Measurements from ENCODE around the gene CCNY.

Gene CCNY

DNA sequence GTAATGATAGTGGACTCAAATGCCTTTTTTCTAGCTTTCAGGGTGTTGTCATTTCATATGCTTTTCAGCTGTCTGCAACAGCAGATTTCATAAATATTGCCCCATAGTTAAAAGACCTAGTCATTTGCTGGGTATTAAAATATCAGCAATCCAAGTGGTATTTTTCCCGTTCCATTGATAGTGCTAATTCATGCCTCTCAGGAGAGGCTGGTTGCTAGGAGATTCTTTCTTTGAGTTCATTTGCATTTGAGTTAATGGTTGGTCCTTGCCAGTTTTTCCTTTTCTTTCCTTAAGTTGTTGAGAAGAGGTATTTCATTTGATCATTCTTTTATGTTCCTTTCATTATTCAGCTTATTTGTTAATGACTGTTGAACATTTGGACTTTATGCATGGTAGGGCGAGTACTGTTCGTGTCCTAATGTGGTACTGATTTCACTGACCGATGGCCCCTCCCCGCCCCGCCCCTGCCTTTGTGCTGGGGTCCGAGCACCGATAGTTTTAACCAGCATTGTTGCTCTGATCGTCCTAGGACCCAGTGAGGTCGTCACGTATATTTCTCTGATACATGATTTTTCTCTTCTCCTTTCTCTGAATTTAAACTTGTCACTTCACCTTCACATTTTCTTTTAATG, 128.6 kb downstream of the CCNY start:
- Histone ChIP-seq H3K27me3 (ENCODE audit: control insufficient read depth in 3 of 3, insufficient read depth in 3 of 3, low read depth in 1 of 3, low read length in 3 of 3) (no peaks in the 10 kb centered on the region), H2BK5ac (ENCODE audit: low read length) (no peak overlapping the region), H3K18ac (ENCODE audit: low read length) (no peak overlapping the region), H3K4me1 (ENCODE audit: control insufficient read depth in 2 of 2, insufficient read depth in 1 of 2, low read depth in 1 of 2, low read length in 2 of 2) (peaks cover 32 to 43% of the 10 kb centered on the region in 2 donors), H3K14ac (ENCODE audit: low read length) (no peak overlapping the region), H3K27ac (replicated peaks; ENCODE audit: low read length) (no peak overlapping the region), H3K9me3 (replicated peaks in 1 of 2; ENCODE audit: control insufficient read depth in 2 of 2, insufficient read depth in 1 of 2, low read depth in 1 of 2, low read length in 2 of 2) (no peaks in the 10 kb centered on the region), H2AFZ (ENCODE audit: low read length) (peak overlapping the region; percentile 20), H3K4ac (ENCODE audit: low read length) (no peak overlapping the region), H3K4me2 (ENCODE audit: insufficient read depth, low read length, poor library complexity, severe bottlenecking) (peak overlapping the region; percentile 28), H3K4me3 (ENCODE audit: low read length in 2 of 2) (peak overlapping the region in 1 of 2 donors; percentile 38), H3K79me1 (ENCODE audit: low read depth, low read length) (peaks cover 2% of the 10 kb centered on the region), H3K9ac (ENCODE audit: low read depth, low read length, poor library complexity) (no peak overlapping the region), H4K91ac (ENCODE audit: low read depth, low read length, poor library complexity) (no peak overlapping the region), H3K36me3 (replicated peaks in 1 of 2; ENCODE audit: control insufficient read depth in 2 of 2, insufficient read depth in 2 of 2, low read length in 2 of 2) (no peaks in the 10 kb centered on the region), H2BK12ac (ENCODE audit: low read length) (no peak overlapping the region), H4K8ac (ENCODE audit: low read depth, low read length) (no peak overlapping the region), H2BK120ac (ENCODE audit: low read depth, low read length) (no peak overlapping the region), H2AK5ac (ENCODE audit: low read depth, low read length) (no peak overlapping the region), H2BK15ac (ENCODE audit: low read length) (no peak overlapping the region), H3K23ac (ENCODE audit: low read depth, low read length, poor library complexity) (no peak overlapping the region)
- no CpG with 5 or more reads among the region's 11 CpGs for WGBS, 2 donors (ENCODE audit: extremely low coverage in 2 of 2, insufficient read length in 2 of 2, insufficient replicate concordance in 1 of 2)
- peak; percentile 41 for DNase-seq (ENCODE audit: low spot score)

DNA sequence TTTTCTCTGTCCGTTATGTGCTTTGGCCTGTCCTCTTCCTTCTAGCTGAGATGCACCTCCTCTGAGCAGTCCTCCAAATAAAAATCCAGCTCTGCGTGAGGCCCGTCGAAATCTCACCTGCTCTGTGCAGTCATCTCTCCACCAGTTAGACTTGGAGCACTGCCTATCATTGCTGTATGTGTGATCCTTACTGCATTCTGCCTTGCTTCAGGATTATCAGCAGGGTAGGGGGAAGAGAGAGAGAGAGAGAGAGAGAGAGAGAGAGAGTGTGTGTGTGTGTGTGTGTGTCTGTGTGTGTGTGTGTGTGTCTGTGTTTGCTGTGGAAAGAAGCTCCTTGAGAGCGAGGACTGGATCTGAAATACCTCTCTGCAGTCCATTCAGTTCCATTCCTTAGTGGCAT, 129.4 kb downstream of the CCNY start:
- no peaks in the 10 kb centered on the region for H3K36me3 ChIP-seq (replicated peaks in 1 of 2; ENCODE audit: control insufficient read depth in 2 of 2, insufficient read depth in 2 of 2, low read length in 2 of 2)
- H2AFZ ChIP-seq (ENCODE audit: low read length) = no peak overlapping the region
- H3K9ac ChIP-seq (ENCODE audit: low read depth, low read length, poor library complexity) = no peak overlapping the region
- H3K4me2 ChIP-seq (ENCODE audit: insufficient read depth, low read length, poor library complexity, severe bottlenecking) = peak overlapping the region; percentile 14
- H3K79me1 ChIP-seq (ENCODE audit: low read depth, low read length) = peaks cover 2% of the 10 kb centered on the region
- no CpG with 5 or more reads among the region's 5 CpGs for WGBS, 2 donors (ENCODE audit: extremely low coverage in 2 of 2, insufficient read length in 2 of 2, insufficient replicate concordance in 1 of 2)
- H2BK12ac ChIP-seq (ENCODE audit: low read length) = no peak overlapping the region
- no peaks in the 10 kb centered on the region for H3K9me3 ChIP-seq (replicated peaks in 1 of 2; ENCODE audit: control insufficient read depth in 2 of 2, insufficient read depth in 1 of 2, low read depth in 1 of 2, low read length in 2 of 2)
- H3K4me1 ChIP-seq (ENCODE audit: control insufficient read depth in 2 of 2, insufficient read depth in 1 of 2, low read depth in 1 of 2, low read length in 2 of 2) = peaks cover 36 to 50% of the 10 kb centered on the region in 2 donors
- peak overlapping the region; percentile 1 for H3K18ac ChIP-seq (ENCODE audit: low read length)
- no peak overlapping the region for H4K91ac ChIP-seq (ENCODE audit: low read depth, low read length, poor library complexity)
- H2BK15ac ChIP-seq (ENCODE audit: low read length) = no peak overlapping the region
- H3K27me3 ChIP-seq (ENCODE audit: control insufficient read depth in 3 of 3, insufficient read depth in 3 of 3, low read depth in 1 of 3, low read length in 3 of 3) = no peaks in the 10 kb centered on the region
- H2AK5ac ChIP-seq (ENCODE audit: low read depth, low read length) = no peak overlapping the region
- peak overlapping the region; percentile 17 for H3K27ac ChIP-seq (replicated peaks; ENCODE audit: low read length)
- peak overlapping the region in 1 of 2 donors; percentile 38 for H3K4me3 ChIP-seq (ENCODE audit: low read length in 2 of 2)
- no peak overlapping the region for H3K4ac ChIP-seq (ENCODE audit: low read length)
- H3K23ac ChIP-seq (ENCODE audit: low read depth, low read length, poor library complexity) = no peak overlapping the region
- H2BK5ac ChIP-seq (ENCODE audit: low read length) = no peak overlapping the region
- H4K8ac ChIP-seq (ENCODE audit: low read depth, low read length) = no peak overlapping the region
- no peak overlapping the region for H3K14ac ChIP-seq (ENCODE audit: low read length)
- no peak overlapping the region for H2BK120ac ChIP-seq (ENCODE audit: low read depth, low read length)
- DNase-seq (ENCODE audit: low spot score) = no peak

DNA sequence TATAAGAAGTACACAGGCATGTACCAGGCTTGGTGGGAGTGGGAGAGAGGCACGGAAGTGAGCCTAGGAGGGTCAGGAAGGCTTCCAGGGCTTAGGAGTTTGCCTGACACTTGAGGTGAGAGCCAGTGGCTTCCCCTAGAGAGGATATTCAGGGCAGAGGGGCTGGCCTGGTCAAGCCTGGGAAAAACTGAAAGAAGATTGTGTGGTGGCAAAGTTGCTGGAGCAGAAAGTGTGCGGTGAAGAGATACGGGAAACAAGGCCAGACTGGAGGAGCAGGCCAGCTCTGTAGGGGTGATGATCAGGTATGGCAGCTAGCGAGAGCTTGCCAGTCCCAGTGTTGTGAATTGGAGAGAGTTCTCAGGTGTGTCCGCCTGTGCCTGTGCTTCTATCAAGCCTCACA, 129.9 kb downstream of the CCNY start:
- H4K91ac ChIP-seq (ENCODE audit: low read depth, low read length, poor library complexity) = no peak overlapping the region
- H3K36me3 ChIP-seq (replicated peaks in 1 of 2; ENCODE audit: control insufficient read depth in 2 of 2, insufficient read depth in 2 of 2, low read length in 2 of 2) = no peaks in the 10 kb centered on the region
- H3K4me1 ChIP-seq (ENCODE audit: control insufficient read depth in 2 of 2, insufficient read depth in 1 of 2, low read depth in 1 of 2, low read length in 2 of 2) = peaks cover 36 to 51% of the 10 kb centered on the region in 2 donors
- peak overlapping the region; percentile 10 for H3K27ac ChIP-seq (replicated peaks; ENCODE audit: low read length)
- no peaks in the 10 kb centered on the region for H3K9me3 ChIP-seq (replicated peaks in 1 of 2; ENCODE audit: control insufficient read depth in 2 of 2, insufficient read depth in 1 of 2, low read depth in 1 of 2, low read length in 2 of 2)
- H3K79me1 ChIP-seq (ENCODE audit: low read depth, low read length) = peaks cover 2% of the 10 kb centered on the region
- no peak overlapping the region for H3K23ac ChIP-seq (ENCODE audit: low read depth, low read length, poor library complexity)
- H3K4me2 ChIP-seq (ENCODE audit: insufficient read depth, low read length, poor library complexity, severe bottlenecking) = no peak overlapping the region
- no peaks in the 10 kb centered on the region for H3K27me3 ChIP-seq (ENCODE audit: control insufficient read depth in 3 of 3, insufficient read depth in 3 of 3, low read depth in 1 of 3, low read length in 3 of 3)
- no peak overlapping the region for H3K14ac ChIP-seq (ENCODE audit: low read length)
- no peak overlapping the region for H2BK5ac ChIP-seq (ENCODE audit: low read length)
- H2BK12ac ChIP-seq (ENCODE audit: low read length) = no peak overlapping the region
- no CpG with 5 or more reads among the region's 5 CpGs for WGBS, 2 donors (ENCODE audit: extremely low coverage in 2 of 2, insufficient read length in 2 of 2, insufficient replicate concordance in 1 of 2)
- no peak overlapping the region for H2AK5ac ChIP-seq (ENCODE audit: low read depth, low read length)
- H3K18ac ChIP-seq (ENCODE audit: low read length) = no peak overlapping the region
- H4K8ac ChIP-seq (ENCODE audit: low read depth, low read length) = no peak overlapping the region
- H2AFZ ChIP-seq (ENCODE audit: low read length) = no peak overlapping the region
- no peak overlapping the region for H3K4ac ChIP-seq (ENCODE audit: low read length)
- no peak overlapping the region for H2BK120ac ChIP-seq (ENCODE audit: low read depth, low read length)
- no peak overlapping the region for H2BK15ac ChIP-seq (ENCODE audit: low read length)
- H3K9ac ChIP-seq (ENCODE audit: low read depth, low read length, poor library complexity) = no peak overlapping the region
- DNase-seq (ENCODE audit: low spot score) = no peak
- H3K4me3 ChIP-seq (ENCODE audit: low read length in 2 of 2) = no peak overlapping the region

DNA sequence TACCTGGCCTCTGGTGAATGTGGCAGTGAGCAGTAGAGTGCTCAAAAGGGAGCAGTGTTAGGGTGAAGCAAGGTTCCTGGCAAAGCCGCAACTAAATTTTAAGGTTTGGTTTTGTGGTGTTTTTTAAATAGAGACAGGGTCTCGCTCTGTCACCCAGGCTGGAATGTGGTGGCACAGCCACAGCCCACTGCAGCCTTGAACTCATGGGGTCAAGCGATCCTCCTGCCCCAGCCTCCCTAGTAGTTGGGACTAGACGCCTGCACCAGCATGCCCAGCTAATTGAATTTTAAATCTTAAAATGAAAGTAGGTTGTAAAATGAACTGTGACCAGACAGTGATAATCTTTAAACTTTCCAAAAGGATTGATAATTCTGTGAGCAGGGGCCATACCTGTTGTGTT, 130.4 kb downstream of the CCNY start:
- no CpG with 5 or more reads among the region's 4 CpGs for WGBS, 2 donors (ENCODE audit: extremely low coverage in 2 of 2, insufficient read length in 2 of 2, insufficient replicate concordance in 1 of 2)
- no peak overlapping the region for H3K4me3 ChIP-seq (ENCODE audit: low read length in 2 of 2)
- H2AFZ ChIP-seq (ENCODE audit: low read length) = no peak overlapping the region
- H3K4me2 ChIP-seq (ENCODE audit: insufficient read depth, low read length, poor library complexity, severe bottlenecking) = no peak overlapping the region
- no peak overlapping the region for H2BK5ac ChIP-seq (ENCODE audit: low read length)
- no peak overlapping the region for H4K91ac ChIP-seq (ENCODE audit: low read depth, low read length, poor library complexity)
- H2BK120ac ChIP-seq (ENCODE audit: low read depth, low read length) = no peak overlapping the region
- H2BK15ac ChIP-seq (ENCODE audit: low read length) = no peak overlapping the region
- H3K27ac ChIP-seq (replicated peaks; ENCODE audit: low read length) = no peak overlapping the region
- peaks cover 36 to 51% of the 10 kb centered on the region in 2 donors for H3K4me1 ChIP-seq (ENCODE audit: control insufficient read depth in 2 of 2, insufficient read depth in 1 of 2, low read depth in 1 of 2, low read length in 2 of 2)
- H3K9me3 ChIP-seq (replicated peaks in 1 of 2; ENCODE audit: control insufficient read depth in 2 of 2, insufficient read depth in 1 of 2, low read depth in 1 of 2, low read length in 2 of 2) = no peaks in the 10 kb centered on the region
- H3K4ac ChIP-seq (ENCODE audit: low read length) = no peak overlapping the region
- no peaks in the 10 kb centered on the region for H3K36me3 ChIP-seq (replicated peaks in 1 of 2; ENCODE audit: control insufficient read depth in 2 of 2, insufficient read depth in 2 of 2, low read length in 2 of 2)
- peaks cover 2% of the 10 kb centered on the region for H3K79me1 ChIP-seq (ENCODE audit: low read depth, low read length)
- no peaks in the 10 kb centered on the region for H3K27me3 ChIP-seq (ENCODE audit: control insufficient read depth in 3 of 3, insufficient read depth in 3 of 3, low read depth in 1 of 3, low read length in 3 of 3)
- H3K23ac ChIP-seq (ENCODE audit: low read depth, low read length, poor library complexity) = no peak overlapping the region
- H2BK12ac ChIP-seq (ENCODE audit: low read length) = no peak overlapping the region
- H3K9ac ChIP-seq (ENCODE audit: low read depth, low read length, poor library complexity) = no peak overlapping the region
- H2AK5ac ChIP-seq (ENCODE audit: low read depth, low read length) = no peak overlapping the region
- H4K8ac ChIP-seq (ENCODE audit: low read depth, low read length) = no peak overlapping the region
- no peak for DNase-seq (ENCODE audit: low spot score)
- H3K18ac ChIP-seq (ENCODE audit: low read length) = peak overlapping the region; percentile 6
- no peak overlapping the region for H3K14ac ChIP-seq (ENCODE audit: low read length)
